H1 (cell line): ENCODE data around the gene BIN1. TPM values are rescaled to one million over a fixed set of nuclear protein-coding genes. Genes with fewer than 3 reads are reported as not detected.

Experiments used
- CTCF ChIA-PET: fragments of 300-600 bp; sonication (Branson Sonifier 250); formaldehyde crosslinking; loops from one replicate; lab custom pipeline; 2021; ENCODE audit not compliant: partially characterized antibody; lab: Charles Lee
- POLR2A ChIA-PET: fragments of 300-600 bp; sonication (Branson Sonifier 250); formaldehyde crosslinking; loops from one replicate; lab custom pipeline; 2021; ENCODE audit warnings: inconsistent platforms; ENCODE audit not compliant: partially characterized antibody; lab: Charles Lee
- DNase-seq, 2 experiments: peaks; one replicate each; pipeline versions ENCODE4 v3.0.0 to v3.0.0-alpha.2; 2010 to 2022; ENCODE audit warnings: low spot score in 2 of 2, low read depth in 1 of 2, mixed read lengths in 1 of 2
- FAIRE-seq: peaks from 2 replicates; lab custom pipeline; 2011; peaks lifted over from hg19 to GRCh38; lab: Jason Lieb, UNC
- H2AFZ ChIP-seq: 2 replicates; pipeline ENCODE4 v1.8.1; 2012; ENCODE audit warnings: low read length, inconsistent platforms
- H2AK5ac ChIP-seq: 2 replicates; pipeline ENCODE4 v1.6.1; 2013; ENCODE audit warnings: low read depth, low read length
- H2BK120ac ChIP-seq: replicated peaks from 2 replicates; pipeline ENCODE3; 2013; ENCODE audit warnings: low read depth, low read length, inconsistent platforms
- H2BK12ac ChIP-seq: 2 replicates; pipeline ENCODE4 v1.6.1; 2013; ENCODE audit warnings: low read depth, low read length
- H2BK15ac ChIP-seq: 2 replicates; pipeline ENCODE4 v1.6.1; 2013; ENCODE audit warnings: low read length
- H2BK20ac ChIP-seq: 2 replicates; pipeline ENCODE4 v1.6.1; 2013; ENCODE audit warnings: low read length
- H2BK5ac ChIP-seq: 2 replicates; pipeline ENCODE4 v1.6.1; 2013; ENCODE audit warnings: low read depth, low read length
- H3K14ac ChIP-seq: 2 replicates; pipeline ENCODE4 v1.6.1; 2013; ENCODE audit warnings: inconsistent platforms; ENCODE audit not compliant: insufficient read length
- H3K18ac ChIP-seq: 2 replicates; pipeline ENCODE4 v1.6.1; 2013; ENCODE audit warnings: low read length; ENCODE audit errors: extremely low read depth
- H3K23ac ChIP-seq: 2 replicates; pipeline ENCODE4 v1.6.1; 2013; ENCODE audit warnings: inconsistent platforms; ENCODE audit not compliant: insufficient read length
- H3K23me2 ChIP-seq: 2 replicates; pipeline ENCODE4 v1.6.1; 2013; ENCODE audit warnings: low read depth, low read length
- H3K27ac ChIP-seq: 2 replicates; pipeline ENCODE4 v1.6.1; 2011; ENCODE audit warnings: low read depth, low read length, inconsistent platforms
- H3K27me3 ChIP-seq, 4 experiments: replicated peaks in 1 of 4; 1 replicate in 1 of 4; 2 replicates in 3 of 4; pipeline versions ENCODE4 v1.6.1 to v1.8.1; 2011 to 2013; ENCODE audit warnings: low read length in 3 of 4, mild to moderate bottlenecking in 3 of 4, inconsistent platforms in 2 of 4, mixed read lengths in 2 of 4, moderate library complexity in 1 of 4; ENCODE audit not compliant: control insufficient read depth in 3 of 4, insufficient read depth in 3 of 4; ENCODE audit errors: extremely low read depth in 1 of 4
- H3K36me3 ChIP-seq, 4 experiments: 2 replicates each; pipeline versions ENCODE4 v1.6.1 to v1.8.1; 2011 to 2013; ENCODE audit warnings: mild to moderate bottlenecking in 4 of 4, low read length in 3 of 4, moderate library complexity in 2 of 4, control low read depth in 1 of 4, inconsistent platforms in 1 of 4; ENCODE audit not compliant: insufficient read depth in 4 of 4, control insufficient read depth in 2 of 4
- H3K4ac ChIP-seq: replicated peaks from 2 replicates; pipeline ENCODE3; 2013; ENCODE audit warnings: low read length, low read depth, mixed read lengths, inconsistent platforms; ENCODE audit not compliant: insufficient read length
- H3K4me1 ChIP-seq, 4 experiments: replicated peaks in 1 of 4; 1 replicate in 1 of 4; 2 replicates in 3 of 4; pipeline versions ENCODE4 v1.6.1 to v1.8.1; 2011 to 2013; ENCODE audit warnings: low read length in 3 of 4, inconsistent platforms in 2 of 4, mixed read lengths in 1 of 4; ENCODE audit not compliant: insufficient read depth in 4 of 4, control insufficient read depth in 3 of 4
- H3K4me2 ChIP-seq, 2 experiments: 2 replicates each; pipeline versions ENCODE4 v1.6.1 to v1.8.1; 2011 to 2013; ENCODE audit warnings: low read depth in 2 of 2, low read length in 2 of 2, control low read depth in 1 of 2, inconsistent platforms in 1 of 2, mild to moderate bottlenecking in 1 of 2; ENCODE audit not compliant: insufficient read depth in 1 of 2
- H3K4me3 ChIP-seq, 4 experiments: fragments of 200-600, 300-600 bp in 1 of 4; sonication (generic), shearing (Covaris generic), sonication (Bioruptor Twin) in 1 of 4; 2 replicates each; pipeline versions ENCODE4 v1.5.1 to v1.8.1; 2011 to 2016; ENCODE audit warnings: low read length in 4 of 4, low read depth in 3 of 4, control low read depth in 2 of 4, inconsistent platforms in 2 of 4, mild to moderate bottlenecking in 2 of 4, mixed read lengths in 1 of 4, moderate library complexity in 1 of 4; ENCODE audit not compliant: insufficient read depth in 2 of 4; ENCODE audit errors: extremely low read depth in 1 of 4
- H3K56ac ChIP-seq: replicated peaks from 2 replicates; pipeline ENCODE3; 2013; ENCODE audit warnings: low read depth, mild to moderate bottlenecking, mixed read lengths, low read length, inconsistent platforms; ENCODE audit not compliant: insufficient read length
- H3K79me1 ChIP-seq: 2 replicates; pipeline ENCODE4 v1.6.1; 2013; ENCODE audit warnings: low read depth, low read length, control low read depth
- H3K79me2 ChIP-seq, 2 experiments: 2 replicates each; pipeline versions ENCODE4 v1.6.1 to v1.8.1; 2012 to 2013; ENCODE audit warnings: low read length in 2 of 2, mild to moderate bottlenecking in 2 of 2, inconsistent platforms in 1 of 2; ENCODE audit not compliant: insufficient read depth in 2 of 2, control insufficient read depth in 1 of 2
- H3K9ac ChIP-seq, 4 experiments: replicated peaks in 1 of 4; 1 replicate in 1 of 4; 2 replicates in 3 of 4; pipeline versions ENCODE4 v1.6.1 to v1.8.1; 2011 to 2013; ENCODE audit warnings: low read depth in 3 of 4, low read length in 3 of 4, control low read depth in 2 of 4, mild to moderate bottlenecking in 2 of 4, moderate library complexity in 2 of 4, inconsistent platforms in 1 of 4; ENCODE audit errors: extremely low read depth in 1 of 4
- H3K9me3 ChIP-seq, 2 experiments: 2 replicates each; pipeline versions ENCODE4 v1.6.1 to v1.8.1; 2012 to 2013; ENCODE audit warnings: mild to moderate bottlenecking in 2 of 2, moderate library complexity in 2 of 2, control low read depth in 1 of 2, inconsistent platforms in 1 of 2, low read depth in 1 of 2, low read length in 1 of 2, mixed read lengths in 1 of 2; ENCODE audit not compliant: insufficient read depth in 2 of 2
- H4K20me1 ChIP-seq, 2 experiments: replicated peaks in 1 of 2; 2 replicates each; pipeline versions ENCODE3 to v1.8.1; 2011 to 2013; ENCODE audit warnings: inconsistent platforms in 2 of 2, low read length in 2 of 2, mild to moderate bottlenecking in 1 of 2; ENCODE audit not compliant: insufficient read depth in 2 of 2, control insufficient read depth in 1 of 2
- H4K5ac ChIP-seq: 2 replicates; pipeline ENCODE4 v1.6.1; 2013; ENCODE audit warnings: low read length, low read depth, mixed read lengths, inconsistent platforms; ENCODE audit not compliant: insufficient read length
- H4K8ac ChIP-seq: 2 replicates; pipeline ENCODE4 v1.8.0; 2013; ENCODE audit warnings: mild to moderate bottlenecking, moderate library complexity, low read length, inconsistent platforms; ENCODE audit not compliant: insufficient read depth; ENCODE audit errors: extremely low read depth
- H4K91ac ChIP-seq: replicated peaks from 2 replicates; pipeline ENCODE3; 2013; ENCODE audit warnings: low read length, mixed read lengths, inconsistent platforms; ENCODE audit not compliant: insufficient read length
- SIX5 ChIP-seq: IDR thresholded peaks from 2 replicates; pipeline ENCODE4 v1.6.1; 2011; ENCODE audit warnings: mild to moderate bottlenecking, low read depth, low read length
- WGBS, 2 experiments: shearing (Covaris generic) in 1 of 2; methylation state at CpG; one replicate each; pipeline versions ENCODE4 v1.1.6 to v1.1.7; 2013 to 2015; ENCODE audit warnings: low lambda C conversion rate in 2 of 2, mixed read lengths in 2 of 2, inconsistent platforms in 1 of 2, low coverage in 1 of 2, missing lambda C conversion rate in 1 of 2; ENCODE audit not compliant: insufficient replicate concordance in 2 of 2, insufficient coverage in 1 of 2, insufficient read length in 1 of 2; ENCODE audit errors: extremely low coverage in 1 of 2, missing lambda C conversion rate in 1 of 2; 5-methylcytosine and 5-hydroxymethylcytosine counted together
- polyA plus RNA-seq, 7 experiments: library from polyadenylated mRNA; depleted of rRNA in 3 of 7; stranded (reverse) in 5 of 7; unstranded in 2 of 7; fragments of >200 nt in 5 of 7; fragments of 200-250 nt in 2 of 7; gene quantifications; 1 replicate in 5 of 7; 2 replicates in 1 of 7; 4 replicates in 1 of 7; pipeline versions ENCODE4 v1.2.1 to v1.2.3, GENCODE V29; 2011 to 2013; ENCODE audit warnings: missing spikeins in 2 of 7, mixed read lengths in 2 of 7
- total RNA-seq: library from RNA; stranded (reverse); fragmentation: NEBNext Ultra II Directional; extraction: Animal tissue kit (Norgen Biotek cat#: 25700); gene quantifications from 2 replicates; pipeline ENCODE4 v1.2.1, GENCODE V29; 2021
- TF ChIP-seq, protein P1 (sequence below), 3 experiments: IDR thresholded peaks; 1 replicate in 2 of 3; 2 replicates in 1 of 3; pipeline versions ENCODE4 v1.5.1 to v1.6.1; 2011; ENCODE audit warnings: low read length in 3 of 3, mild to moderate bottlenecking in 3 of 3, inconsistent platforms in 2 of 3, low read depth in 1 of 3, moderate library complexity in 1 of 3; ENCODE audit not compliant: insufficient read depth in 1 of 3; ENCODE audit errors: control extremely low read depth in 1 of 3

The BIN1 gene
- total and polyA plus RNA-seq, 2 of the 8 experiments (the other 6 are each of a cell fraction or from before 2014, with no cell fraction given): 23.6 to 35.6 TPM

DNA sequence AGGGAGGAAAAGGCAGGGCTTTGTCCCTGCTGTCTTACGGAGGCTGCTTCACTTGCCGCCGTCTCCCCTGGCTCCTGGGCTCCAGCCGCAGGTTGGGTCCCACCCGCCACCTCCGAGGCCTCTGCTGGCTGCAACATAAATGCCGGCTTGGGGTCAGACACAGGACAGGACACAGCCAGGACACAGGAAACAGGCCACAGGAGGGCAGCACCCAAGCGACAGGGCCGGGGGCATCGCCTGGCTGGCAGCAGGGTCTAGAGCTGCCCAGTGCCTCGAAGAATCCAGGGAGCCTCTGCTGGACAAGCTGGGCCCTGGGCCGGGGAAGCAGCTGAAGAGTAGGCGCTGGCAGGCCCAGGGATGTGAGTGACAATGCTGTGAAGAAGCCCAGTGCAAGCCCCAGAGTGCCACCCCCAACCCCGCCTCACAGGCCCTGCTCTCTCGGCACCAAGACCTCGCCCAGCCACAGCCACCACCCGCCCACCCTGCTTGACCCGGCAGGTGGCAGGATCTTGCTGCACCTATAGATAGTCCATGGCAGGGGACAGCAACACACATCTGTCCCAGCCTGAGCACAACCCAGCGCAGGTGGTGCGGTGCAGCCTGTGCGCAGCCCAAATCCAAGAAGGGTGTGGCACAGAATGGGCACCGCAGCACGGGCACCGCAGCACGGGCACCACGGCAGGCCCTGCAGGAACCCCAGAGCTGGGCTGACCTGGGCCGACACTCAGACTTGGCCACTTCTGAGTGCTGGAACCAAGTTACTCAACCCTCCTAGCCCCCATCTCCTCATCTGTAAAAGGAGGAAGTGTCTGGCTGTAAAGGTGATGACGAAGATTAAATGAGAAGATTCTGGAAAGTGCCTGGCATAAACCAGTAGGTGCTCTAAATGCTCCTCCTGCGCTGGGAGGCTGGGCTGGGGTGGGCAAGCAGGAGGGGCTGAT lies 55.6 kb downstream of the BIN1 start:
- no peak overlapping the region for H2BK15ac ChIP-seq
- H3K27ac ChIP-seq: no peak overlapping the region
- H3K9ac ChIP-seq: no peak overlapping the region
- no peak overlapping the region for H3K4me3 ChIP-seq
- H3K23ac ChIP-seq: no peak overlapping the region
- H4K20me1 ChIP-seq: peaks cover 0 to 4% of the 10 kb centered on the region in 2 experiments
- no peaks in the 10 kb centered on the region for H3K27me3 ChIP-seq
- no peak for TF ChIP-seq SIX5
- TF ChIP-seq, protein P1, sequence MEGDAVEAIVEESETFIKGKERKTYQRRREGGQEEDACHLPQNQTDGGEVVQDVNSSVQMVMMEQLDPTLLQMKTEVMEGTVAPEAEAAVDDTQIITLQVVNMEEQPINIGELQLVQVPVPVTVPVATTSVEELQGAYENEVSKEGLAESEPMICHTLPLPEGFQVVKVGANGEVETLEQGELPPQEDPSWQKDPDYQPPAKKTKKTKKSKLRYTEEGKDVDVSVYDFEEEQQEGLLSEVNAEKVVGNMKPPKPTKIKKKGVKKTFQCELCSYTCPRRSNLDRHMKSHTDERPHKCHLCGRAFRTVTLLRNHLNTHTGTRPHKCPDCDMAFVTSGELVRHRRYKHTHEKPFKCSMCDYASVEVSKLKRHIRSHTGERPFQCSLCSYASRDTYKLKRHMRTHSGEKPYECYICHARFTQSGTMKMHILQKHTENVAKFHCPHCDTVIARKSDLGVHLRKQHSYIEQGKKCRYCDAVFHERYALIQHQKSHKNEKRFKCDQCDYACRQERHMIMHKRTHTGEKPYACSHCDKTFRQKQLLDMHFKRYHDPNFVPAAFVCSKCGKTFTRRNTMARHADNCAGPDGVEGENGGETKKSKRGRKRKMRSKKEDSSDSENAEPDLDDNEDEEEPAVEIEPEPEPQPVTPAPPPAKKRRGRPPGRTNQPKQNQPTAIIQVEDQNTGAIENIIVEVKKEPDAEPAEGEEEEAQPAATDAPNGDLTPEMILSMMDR (IDR thresholded peaks at IDR 0.05; ENCODE audit: control extremely low read depth in 1 of 3, insufficient read depth in 1 of 3, low read depth in 1 of 3, low read length in 3 of 3): peak in 1 of 3 experiments; percentile 11; a peak in 2 of 4 replicates
- H3K14ac ChIP-seq: no peak overlapping the region
- H4K5ac ChIP-seq: no peak overlapping the region
- FAIRE-seq (no peak), DNase-seq (no peak)
- H3K4ac ChIP-seq: no peak overlapping the region
- H2AFZ ChIP-seq: no peak overlapping the region
- no peaks in the 10 kb centered on the region for H3K79me1 ChIP-seq
- ChIA-PET POLR2A (interaction anchor here (0.6 kb wide), 1 partner anchor 22 kb away, joined by 3 read pairs; no protein-coding TSS in a partner anchor), CTCF (interaction anchor here (1.0 to 5.2 kb wide), 23 partner anchors 9 to 257 kb away, joined by 3 to 35 read pairs (median 5); no protein-coding TSS in a partner anchor)
- no peak overlapping the region for H2BK5ac ChIP-seq
- H3K56ac ChIP-seq: no peak overlapping the region
- H2BK20ac ChIP-seq: no peak overlapping the region
- H4K91ac ChIP-seq: no peak overlapping the region
- peaks cover 0 to 6% (median 0%) of the 10 kb centered on the region in 4 experiments; a peak in 2 of 7 replicates for H3K4me1 ChIP-seq
- 86% methylated on average over 23 of the region's 29 CpGs; no CpG with 5 or more reads in 1 of the 2 experiments for WGBS, 2 experiments
- H2BK12ac ChIP-seq: no peak overlapping the region
- no peak overlapping the region for H2BK120ac ChIP-seq
- H3K79me2 ChIP-seq: no peaks in the 10 kb centered on the region
- no peak overlapping the region for H4K8ac ChIP-seq
- no peak overlapping the region for H3K4me2 ChIP-seq
- no peak overlapping the region for H3K18ac ChIP-seq
- H3K9me3 ChIP-seq: no peaks in the 10 kb centered on the region
- H3K36me3 ChIP-seq: no peaks in the 10 kb centered on the region
- H3K23me2 ChIP-seq: no peaks in the 10 kb centered on the region
- no peak overlapping the region for H2AK5ac ChIP-seq
